ENCODE results near the gene C11orf21.

GRCh38 chr11:2308713-2309112 is 7.0 kb upstream of the C11orf21 start:
- TF ChIP-seq CTCF (IDR thresholded peaks at IDR 0.05), result no peak
- TF ChIP-seq POLR2AphosphoS5 (IDR thresholded peaks at IDR 0.05), result no peak
- no peak for TF ChIP-seq POLR2A (IDR thresholded peaks at IDR 0.05)
